Non-pigmented ciliary epithelial cell (primary cell): ENCODE results near the gene CD84.
"Not testable (repeated sequence)": the region's sequence is repeated elsewhere in the genome, so short reads cannot be mapped to it uniquely, and the experiment has no call there.

Experiments
- DNase-seq: peaks from one replicate; pipeline ENCODE4 v3.0.0-alpha.2; 2010; ENCODE audit warnings: low read depth

Gene CD84

GRCh38 chr1:160517519-160517918 lies 61.8 kb downstream of the CD84 start:
- DNase-seq = not testable (repeated sequence)

GRCh38 chr1:160515908-160516307 lies 63.4 kb downstream of the CD84 start:
- not testable (repeated sequence) for DNase-seq

GRCh38 chr1:160504651-160505050 lies 74.6 kb downstream of the CD84 start:
- DNase-seq = no peak

DNA sequence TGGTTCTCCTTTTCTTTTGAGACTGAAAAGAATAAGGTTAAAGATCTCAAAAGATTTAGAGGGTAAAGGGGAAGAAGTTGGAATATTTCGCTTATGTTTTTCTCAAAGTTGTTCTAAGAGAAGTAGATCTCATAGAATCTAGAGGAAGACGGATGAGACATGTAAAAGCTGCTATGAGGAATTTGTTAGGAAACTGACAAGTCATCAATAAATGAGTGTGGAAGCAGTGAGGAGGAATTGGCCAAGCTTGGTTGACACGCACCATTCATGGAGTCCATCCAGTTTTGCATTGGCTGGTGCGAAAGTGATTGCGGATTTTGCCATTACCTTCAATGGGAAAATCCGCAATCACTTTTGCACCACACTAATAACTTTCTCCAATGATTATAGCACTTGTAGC lies 76.2 kb downstream of the CD84 start:
- no peak for DNase-seq

GRCh38 chr1:160500321-160500990 lies 78.8 kb downstream of the CD84 start:
- DNase-seq = no peak

DNA sequence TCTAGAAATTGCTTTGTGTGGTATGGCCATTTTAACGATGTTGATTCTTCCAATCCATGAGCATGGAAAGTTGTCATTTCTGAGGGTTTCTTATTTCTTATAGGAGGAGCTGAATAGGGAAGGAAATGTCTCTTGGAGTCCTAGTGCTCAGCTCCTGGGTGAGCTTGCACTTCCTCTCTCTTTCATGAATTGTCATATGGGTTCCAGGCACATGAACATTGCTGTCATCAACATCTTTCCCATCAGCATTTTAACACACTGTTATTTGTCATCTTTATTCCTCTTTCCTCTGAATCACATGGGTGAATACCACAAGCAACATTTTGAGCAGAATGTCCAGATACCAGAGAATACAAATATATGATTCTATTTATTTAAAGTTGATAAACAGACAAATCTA lies 79.7 kb downstream of the CD84 start:
- DNase-seq = no peak

GRCh38 chr1:160498301-160499065 lies 80.8 kb downstream of the CD84 start:
- not testable (repeated sequence) for DNase-seq

DNA sequence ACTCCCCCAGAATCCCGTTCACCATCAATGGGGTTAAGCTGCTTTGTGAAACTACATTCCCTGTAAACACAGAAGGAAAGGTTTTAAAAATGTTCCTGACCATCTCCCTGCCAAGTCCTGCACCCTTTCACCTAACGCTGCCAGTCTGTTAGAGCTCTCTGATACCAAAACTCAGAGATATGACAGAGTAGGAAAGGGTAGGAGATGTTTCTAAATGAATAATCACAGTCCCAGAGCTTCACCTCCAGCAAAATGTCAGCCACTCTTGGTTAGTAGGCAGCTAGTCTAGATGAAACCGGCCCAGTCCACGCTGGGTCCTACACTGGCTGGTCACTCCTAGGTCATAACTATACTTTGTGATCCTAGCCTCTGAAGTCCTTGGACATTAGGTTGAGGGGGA lies 83.0 kb downstream of the CD84 start:
- no peak for DNase-seq

DNA sequence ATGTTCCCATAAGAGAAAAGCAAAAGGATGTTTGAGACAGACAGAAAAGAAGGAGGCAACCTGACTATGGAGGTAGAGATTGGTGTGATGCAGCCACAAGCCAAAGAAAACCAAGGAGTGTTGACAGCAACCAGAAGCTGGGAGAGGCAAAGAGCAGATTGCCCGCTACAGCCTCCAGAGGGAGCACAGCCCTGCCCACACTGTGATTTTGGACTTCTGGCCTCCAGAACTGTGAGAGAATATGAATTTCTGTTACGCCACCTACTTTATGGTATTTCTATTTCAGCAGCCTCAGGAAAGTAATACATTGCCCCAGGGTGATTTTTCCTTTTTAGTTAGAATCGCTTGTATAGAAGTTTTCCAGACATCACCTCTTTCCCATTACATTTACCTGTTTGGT lies 84.7 kb downstream of the CD84 start:
- DNase-seq = no peak

GRCh38 chr1:160492617-160493016 lies 86.7 kb downstream of the CD84 start:
- no peak for DNase-seq

- no peak for DNase-seq
Observed at GRCh38 chr1:160491981-160492380, 87.3 kb downstream of the CD84 start.
